A673 (cell line): ENCODE data around the gene SLC25A47. TPM values are rescaled to one million over a fixed set of nuclear protein-coding genes. Genes with fewer than 3 reads are reported as not detected.

Source experiments
- BruUV-seq: library from RNA; stranded (reverse); fragments of 400-500 nt; replicated peaks from 2 replicates; lab custom pipeline; 2021; lab: Mats Ljungman, UMichigan
- CTCF ChIA-PET: fragments of 300-600 bp; sonication (Branson Sonifier 250); formaldehyde crosslinking; loops from one replicate; lab custom pipeline; 2022; ENCODE audit warnings: antibody characterized with exemption; lab: Charles Lee
- POLR2A ChIA-PET: fragments of 300-600 bp; sonication (Branson Sonifier 250); formaldehyde crosslinking; loops from one replicate; lab custom pipeline; 2022; ENCODE audit warnings: antibody characterized with exemption; ENCODE audit not compliant: low non-redundant PET; lab: Charles Lee
- DNase-seq: peaks from one replicate; pipeline ENCODE4 v3.0.0-alpha.2; 2015; ENCODE audit warnings: low spot score
- H3K27ac ChIP-seq: fragments of 200-600 bp; sonication (generic); 2 replicates; pipeline ENCODE4 v1.5.1; 2016; ENCODE audit warnings: mixed run types, low read depth, mild to moderate bottlenecking, mixed read lengths, antibody characterized with exemption, low read length; ENCODE audit not compliant: poor library complexity, severe bottlenecking
- H3K27me3 ChIP-seq: fragments of 200-600 bp; sonication (generic); replicated peaks from 2 replicates; pipeline ENCODE4 v1.6.1; 2017; ENCODE audit warnings: mixed run types, low read depth, mild to moderate bottlenecking, mixed read lengths, antibody characterized with exemption, low read length; ENCODE audit not compliant: insufficient read depth, poor library complexity
- H3K36me3 ChIP-seq: fragments of 200-600 bp; sonication (generic); 2 replicates; pipeline ENCODE4 v1.6.1; 2016; ENCODE audit warnings: mixed run types, mild to moderate bottlenecking, mixed read lengths, antibody characterized with exemption, low read length; ENCODE audit not compliant: insufficient read depth, poor library complexity, severe bottlenecking
- H3K4me1 ChIP-seq: fragments of 200-600 bp; sonication (generic); 2 replicates; pipeline ENCODE4 v1.6.1; 2017; ENCODE audit warnings: mixed run types, mild to moderate bottlenecking, mixed read lengths, antibody characterized with exemption, low read length; ENCODE audit not compliant: insufficient read depth, poor library complexity, severe bottlenecking
- H3K4me3 ChIP-seq: fragments of 200-600 bp; sonication (generic); 2 replicates; pipeline ENCODE4 v1.5.1; 2016; ENCODE audit warnings: low read depth, mixed run types, mild to moderate bottlenecking, mixed read lengths, low read length; ENCODE audit not compliant: poor library complexity, severe bottlenecking
- H3K9me3 ChIP-seq: fragments of 200-600 bp; sonication (generic); 2 replicates; pipeline ENCODE4 v1.6.1; 2016; ENCODE audit warnings: mixed run types, low read depth, mild to moderate bottlenecking, mixed read lengths, antibody characterized with exemption, low read length; ENCODE audit not compliant: poor library complexity, severe bottlenecking
- EZH2 ChIP-seq: fragments of 200-600 bp; sonication (generic); IDR thresholded peaks from 2 replicates; pipeline ENCODE4 v1.6.1; 2017; ENCODE audit warnings: borderline replicate concordance, low read depth, mild to moderate bottlenecking, mixed read lengths, antibody characterized with exemption, low read length; ENCODE audit not compliant: poor library complexity, severe bottlenecking
- intact Hi-C: fragments of 100-400 bp; cut with micrococcal nuclease; formaldehyde crosslinking; loops from one replicate; pipeline ENCODE4 v1.10.0; 2022; ENCODE audit not compliant: unreplicated experiment
- total RNA-seq: library from RNA; stranded (reverse); gene quantifications from 2 replicates; pipeline ENCODE4 v1.2.3, GENCODE V29; 2021
- TF ChIP-seq, protein P1 (sequence below): fragments of 300-800, 200-600 bp; sonication (generic); conservative IDR thresholded peaks from 2 replicates; pipeline ENCODE4 v1.5.1; 2017; ENCODE audit warnings: low read depth, mild to moderate bottlenecking, antibody characterized with exemption, low read length, moderate library complexity, mixed read lengths

Gene SLC25A47
- total RNA-seq, 1 experiment from 2014 or later, result not detected

DNA sequence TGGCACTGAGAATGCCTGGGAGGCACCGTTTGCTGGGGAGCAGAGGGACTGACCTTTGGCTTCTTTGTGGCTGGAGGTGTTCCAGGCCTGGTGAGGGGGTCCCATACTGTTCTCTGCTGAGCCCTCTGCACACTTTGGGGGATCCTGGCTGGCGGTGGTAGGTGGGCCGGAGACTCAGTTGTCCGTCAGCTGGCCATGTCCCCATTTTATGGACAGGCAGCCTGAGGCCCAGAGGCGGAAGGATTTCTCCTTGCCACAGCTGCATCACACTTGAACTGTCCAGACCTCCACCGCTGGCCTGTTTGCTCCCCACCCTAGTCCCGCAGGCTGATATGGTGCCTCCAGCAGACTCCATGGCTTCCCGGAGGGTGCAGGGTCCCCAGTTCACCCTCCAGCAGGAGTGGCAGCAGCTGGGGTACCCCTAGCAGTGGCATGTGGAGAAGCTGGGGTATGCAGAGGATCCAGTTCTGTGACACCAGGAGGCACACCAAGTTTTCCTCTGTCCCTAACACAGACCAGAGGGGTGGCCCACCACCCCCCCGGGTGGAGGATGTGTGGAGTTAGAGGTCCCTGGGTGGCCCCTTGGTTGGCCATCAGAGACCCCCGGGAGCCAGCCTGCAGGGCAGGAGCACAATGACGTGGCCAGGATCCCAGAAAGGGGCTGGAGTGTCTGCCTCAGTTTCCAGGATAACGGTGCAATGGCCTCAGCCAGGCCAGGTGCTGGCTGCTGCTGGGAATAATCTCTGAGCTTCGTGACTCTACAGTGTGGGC, 31.6 kb upstream of the SLC25A47 start:
- Histone ChIP-seq H3K36me3 (peaks cover 3% of the 10 kb centered on the region), H3K27me3 (no peaks in the 10 kb centered on the region), H3K4me1 (no peaks in the 10 kb centered on the region), H3K9me3 (no peaks in the 10 kb centered on the region), H3K27ac (no peak overlapping the region), H3K4me3 (no peak overlapping the region)
- POLR2A ChIA-PET, result no interaction called here
- DNase-seq, result no peak
- CTCF ChIA-PET, result no interaction called here
- TF ChIP-seq, protein P1, sequence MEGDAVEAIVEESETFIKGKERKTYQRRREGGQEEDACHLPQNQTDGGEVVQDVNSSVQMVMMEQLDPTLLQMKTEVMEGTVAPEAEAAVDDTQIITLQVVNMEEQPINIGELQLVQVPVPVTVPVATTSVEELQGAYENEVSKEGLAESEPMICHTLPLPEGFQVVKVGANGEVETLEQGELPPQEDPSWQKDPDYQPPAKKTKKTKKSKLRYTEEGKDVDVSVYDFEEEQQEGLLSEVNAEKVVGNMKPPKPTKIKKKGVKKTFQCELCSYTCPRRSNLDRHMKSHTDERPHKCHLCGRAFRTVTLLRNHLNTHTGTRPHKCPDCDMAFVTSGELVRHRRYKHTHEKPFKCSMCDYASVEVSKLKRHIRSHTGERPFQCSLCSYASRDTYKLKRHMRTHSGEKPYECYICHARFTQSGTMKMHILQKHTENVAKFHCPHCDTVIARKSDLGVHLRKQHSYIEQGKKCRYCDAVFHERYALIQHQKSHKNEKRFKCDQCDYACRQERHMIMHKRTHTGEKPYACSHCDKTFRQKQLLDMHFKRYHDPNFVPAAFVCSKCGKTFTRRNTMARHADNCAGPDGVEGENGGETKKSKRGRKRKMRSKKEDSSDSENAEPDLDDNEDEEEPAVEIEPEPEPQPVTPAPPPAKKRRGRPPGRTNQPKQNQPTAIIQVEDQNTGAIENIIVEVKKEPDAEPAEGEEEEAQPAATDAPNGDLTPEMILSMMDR, result no peak
- TF ChIP-seq EZH2, result no peak
- intact Hi-C loops, result no loop called here
- BruUV-seq, result TSS peak; percentile 25

DNA sequence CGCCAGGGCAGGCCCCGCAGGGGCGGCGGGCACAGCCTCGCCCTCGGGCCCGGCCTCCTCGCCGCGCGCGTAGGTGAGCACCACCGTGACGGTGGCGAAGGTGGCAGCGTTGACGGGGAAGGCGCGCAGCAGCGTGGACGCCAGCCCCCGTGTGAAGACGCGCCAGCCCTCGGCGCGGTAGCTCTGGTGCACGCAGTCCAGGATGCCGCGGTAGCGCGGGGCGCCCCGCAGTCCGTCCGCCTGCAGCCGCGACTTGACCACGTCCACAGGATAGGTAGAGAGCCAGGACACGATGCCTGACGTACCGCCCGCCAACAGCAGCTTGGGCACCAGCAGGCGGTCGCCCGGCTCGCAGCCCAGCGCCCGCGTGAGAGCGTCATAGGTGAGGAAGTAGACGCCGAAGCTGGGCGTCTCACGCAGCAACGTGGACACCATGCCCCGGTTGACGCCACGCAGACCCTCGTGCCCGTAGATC, 30.8 kb upstream of the SLC25A47 start:
- H3K36me3 ChIP-seq, result peaks cover 3% of the 10 kb centered on the region
- no peak overlapping the region for H3K27ac ChIP-seq
- POLR2A ChIA-PET, result no interaction called here
- TF ChIP-seq, protein P1, result no peak
- no peak for TF ChIP-seq EZH2
- H3K4me1 ChIP-seq, result no peaks in the 10 kb centered on the region
- intact Hi-C loops, result no loop called here
- no TSS peak for BruUV-seq
- H3K9me3 ChIP-seq, result no peaks in the 10 kb centered on the region
- no peak overlapping the region for H3K4me3 ChIP-seq
- H3K27me3 ChIP-seq, result no peaks in the 10 kb centered on the region
- DNase-seq, result no peak
- CTCF ChIA-PET, result no interaction called here

DNA sequence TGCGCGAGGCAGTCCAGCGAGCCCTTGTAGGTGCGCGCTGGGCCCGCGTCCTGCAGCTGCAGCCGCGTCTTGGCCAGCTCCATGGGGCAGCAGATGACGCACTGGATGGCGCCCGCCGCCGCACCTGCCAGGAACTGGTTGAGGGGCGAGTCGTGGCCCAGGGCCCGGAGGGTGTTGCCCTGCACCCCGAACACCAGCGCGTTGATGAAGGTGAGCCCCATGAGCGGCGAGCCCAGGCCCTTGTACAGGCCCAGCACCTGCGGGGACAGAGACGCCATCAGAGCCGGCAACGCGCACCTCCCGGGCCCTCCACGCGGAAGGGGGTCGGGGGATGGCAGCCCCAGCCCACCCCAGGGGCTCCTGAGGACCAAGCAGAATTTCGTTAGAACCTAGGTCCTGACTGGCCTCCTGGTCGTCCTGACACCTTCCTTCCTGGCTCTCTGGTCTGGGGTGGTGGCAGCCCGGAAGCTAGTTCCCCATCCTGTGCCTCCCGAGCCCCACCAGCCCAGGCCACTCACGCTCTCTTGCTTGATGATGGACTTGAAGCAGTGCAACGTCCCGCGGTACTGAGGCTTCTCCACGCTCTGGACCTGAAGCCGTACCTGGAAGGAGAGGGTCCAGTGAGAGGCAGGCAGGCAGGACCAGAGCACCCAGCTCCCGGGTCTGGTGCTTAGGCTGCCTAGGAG, 30.2 kb upstream of the SLC25A47 start:
- ChIA-PET CTCF (no interaction called here), POLR2A (no interaction called here)
- Histone ChIP-seq H3K27ac (no peak overlapping the region), H3K27me3 (no peaks in the 10 kb centered on the region), H3K9me3 (no peaks in the 10 kb centered on the region), H3K4me1 (no peaks in the 10 kb centered on the region), H3K36me3 (peaks cover 3% of the 10 kb centered on the region), H3K4me3 (no peak overlapping the region)
- TF ChIP-seq EZH2, result no peak
- TF ChIP-seq, protein P1, result no peak
- BruUV-seq, result no TSS peak
- intact Hi-C loops, result no loop called here
- DNase-seq, result no peak
